ENCODE data around the gene MRGPRG. TPM values are rescaled to one million over a fixed set of nuclear protein-coding genes. Genes with fewer than 3 reads are reported as not detected.

MRGPRG gene
- total and polyA plus RNA-seq, 9 of the 15 experiments (the other 6 are each of a cell fraction or from before 2014, with no cell fraction given) = not detected

DNA sequence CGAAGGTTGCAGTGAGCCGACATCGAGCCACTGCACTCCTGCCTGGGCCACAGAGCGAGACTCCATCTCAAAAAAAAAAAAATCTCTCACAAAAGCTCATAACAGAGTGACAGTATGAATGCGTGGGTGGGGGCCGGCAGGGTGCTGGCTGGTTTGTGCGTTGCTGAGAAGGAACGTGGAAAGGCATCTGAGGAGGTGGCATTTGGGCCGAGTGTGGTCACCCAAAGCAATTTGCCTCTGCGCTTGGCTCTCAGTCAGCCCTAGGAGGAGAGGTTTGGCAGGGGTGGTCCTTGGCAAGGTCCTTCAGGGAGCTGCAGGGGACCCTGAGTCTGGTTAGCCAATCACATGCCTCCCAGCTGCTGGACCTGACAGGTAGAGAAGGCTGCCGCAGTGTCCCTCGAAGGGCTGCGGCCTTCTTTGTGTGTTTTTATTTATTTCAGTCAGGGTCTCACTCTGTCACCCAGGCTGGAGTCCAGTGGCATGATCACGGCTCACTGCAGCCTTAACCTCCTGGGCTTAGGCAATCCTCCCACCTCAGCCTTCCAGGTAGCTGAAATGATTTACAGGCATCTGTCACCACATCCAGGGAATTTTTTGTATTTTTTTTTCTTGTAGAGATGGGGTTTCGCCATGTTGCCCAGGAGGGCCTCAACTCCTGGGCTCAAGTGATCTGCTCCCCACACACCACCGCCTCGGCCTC is 30.0 kb downstream of the MRGPRG start:
- Histone ChIP-seq H3K4me1 (replicated peaks in 1 of 2; ENCODE audit: control insufficient read depth in 2 of 2, insufficient read depth in 2 of 2, low read length in 2 of 2) (peaks cover 0 to 23% of the 10 kb centered on the region in 2 experiments; a peak in 3 of 5 replicates), H3K27me3 (ENCODE audit: control insufficient read depth in 2 of 2, insufficient read depth in 2 of 2, low read length in 2 of 2) (no peaks in the 10 kb centered on the region), H3K4me3 (no peak overlapping the region), H4K20me1 (replicated peaks; ENCODE audit: control insufficient read depth, insufficient read depth, low read length) (no peaks in the 10 kb centered on the region), H2AFZ (ENCODE audit: low read depth, low read length) (no peak overlapping the region), H3K27ac (ENCODE audit: extremely low read depth, low read depth, low read length) (no peak overlapping the region), H3K36me3 (ENCODE audit: control insufficient read depth, insufficient read depth, low read length) (no peaks in the 10 kb centered on the region), H3K79me2 (ENCODE audit: control insufficient read depth, insufficient read depth, low read length) (no peaks in the 10 kb centered on the region), H3K4me2 (ENCODE audit: insufficient read depth, low read length) (no peak overlapping the region), H3K9me3 (replicated peaks; ENCODE audit: control insufficient read depth, insufficient read depth, low read depth, low read length) (no peaks in the 10 kb centered on the region), H3K9me1 (ENCODE audit: control insufficient read depth, insufficient read depth, low read length) (no peaks in the 10 kb centered on the region), H3K9ac (ENCODE audit: insufficient read depth in 1 of 2, low read depth in 2 of 2, low read length in 2 of 2) (peak overlapping the region in 1 of 2 experiments; percentile 61; a peak in 1 of 4 replicates)
- intact Hi-C loops (cut with micrococcal nuclease) = no loop called here
- no TSS peak for BruUV-seq (replicated peaks)
- TF ChIP-seq SNRNP70 (optimal IDR thresholded peaks at IDR 0.05; ENCODE audit: low read depth, low read length) (no peak), CAMTA2 (CRISPR knock-in tag; conservative IDR thresholded peaks at IDR 0.05) (no peak), MEIS2 (IDR thresholded peaks at IDR 0.05; ENCODE audit: partially characterized antibody) (peak; percentile 71), PKNOX1 (IDR thresholded peaks at IDR 0.05) (peak; percentile 51), ZNF583 (CRISPR knock-in tag; IDR thresholded peaks at IDR 0.05) (no peak), GMEB1 (CRISPR knock-in tag; IDR thresholded peaks at IDR 0.05) (no peak), TAF1 (IDR thresholded peaks at IDR 0.05; ENCODE audit: control insufficient read depth, extremely low read depth, insufficient read depth, low read length, severe bottlenecking) (no peak), HDAC3 (IDR thresholded peaks at IDR 0.05; ENCODE audit: borderline replicate concordance, partially characterized antibody) (no peak), EGR1 (conservative IDR thresholded peaks at IDR 0.05) (peak; percentile 84), PHB2 (IDR thresholded peaks at IDR 0.05; ENCODE audit: low read depth) (no peak), PBX2 (CRISPR knock-in tag; IDR thresholded peaks at IDR 0.05; ENCODE audit: low read depth) (no peak), PBX2 (tag; conservative IDR thresholded peaks at IDR 0.05; ENCODE audit: low read depth) (peak; percentile 62), ZNF561 (CRISPR knock-in tag; conservative IDR thresholded peaks at IDR 0.05) (no peak)
- TF ChIP-seq, protein P1, sequence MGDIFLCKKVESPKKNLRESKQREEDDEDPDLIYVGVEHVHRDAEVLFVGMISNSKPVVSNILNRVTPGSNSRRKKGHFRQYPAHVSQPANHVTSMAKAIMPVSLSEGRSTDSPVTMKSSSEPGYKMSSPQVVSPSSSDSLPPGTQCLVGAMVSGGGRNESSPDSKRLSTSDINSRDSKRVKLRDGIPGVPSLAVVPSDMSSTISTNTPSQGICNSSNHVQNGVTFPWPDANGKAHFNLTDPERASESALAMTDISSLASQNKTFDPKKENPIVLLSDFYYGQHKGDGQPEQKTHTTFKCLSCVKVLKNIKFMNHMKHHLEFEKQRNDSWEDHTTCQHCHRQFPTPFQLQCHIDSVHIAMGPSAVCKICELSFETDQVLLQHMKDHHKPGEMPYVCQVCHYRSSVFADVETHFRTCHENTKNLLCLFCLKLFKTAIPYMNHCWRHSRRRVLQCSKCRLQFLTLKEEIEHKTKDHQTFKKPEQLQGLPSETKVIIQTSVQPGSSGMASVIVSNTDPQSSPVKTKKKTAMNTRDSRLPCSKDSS (IDR thresholded peaks at IDR 0.05; ENCODE audit: low read depth, partially characterized antibody) = no peak
- CTCF ChIA-PET (ENCODE audit: low intra/inter-chr PET ratio) = no interaction called here
- POLR2A ChIA-PET = interaction anchor here (0.6 kb wide), 2 partner anchors 7 to 11 kb away, joined by 3 to 4 read pairs; no protein-coding TSS in a partner anchor
- ATAC-seq (no peak), DNase-seq (ENCODE audit: extremely low read depth in 1 of 4, low spot score in 3 of 4) (no peak), FAIRE-seq (no peak)
- in situ Hi-C loops (cut with MboI) = no loop called here
- WGBS (ENCODE audit: insufficient coverage, low coverage, missing lambda C conversion rate) = 34% methylated on average over 14 of the region's 17 CpGs

All from K562 (cell line).